Measurements from ENCODE around the gene BRINP2. TPM values are rescaled to one million over a fixed set of nuclear protein-coding genes. Genes with fewer than 3 reads are reported as not detected.

BRINP2 gene
- total and polyA plus RNA-seq, 3 experiments from 2014 or later = not detected

GRCh38 chr1:177278626-177279390 lies 108.0 kb downstream of the BRINP2 start:
- Mint-ChIP-seq H3K27me3 (peaks cover 0 to 2% of the 10 kb centered on the region in 2 donors), H3K4me1 (no peaks in the 10 kb centered on the region), H3K9me3 (peaks cover 0 to 10% (median 2%) of the 10 kb centered on the region in 5 donors), H3K27ac (no peak overlapping the region), H3K36me3 (no peaks in the 10 kb centered on the region), H3K4me3 (no peak overlapping the region)
- ChIA-PET POLR2A (no interaction called here), CTCF (no interaction called here)
- Histone ChIP-seq H3K27ac (ENCODE audit: low read depth, low read length) (no peak overlapping the region), H3K4me1 (ENCODE audit: insufficient read depth, low read length) (no peaks in the 10 kb centered on the region), H3K36me3 (ENCODE audit: insufficient read depth, low read length) (no peaks in the 10 kb centered on the region), H3K27me3 (ENCODE audit: insufficient read depth, low read length, poor library complexity, severe bottlenecking) (no peaks in the 10 kb centered on the region), H3K4me3 (ENCODE audit: low read length) (no peak overlapping the region), H3K9me3 (ENCODE audit: low read length) (no peaks in the 10 kb centered on the region)
- no peak for DNase-seq

- Histone ChIP-seq H3K27me3 (ENCODE audit: insufficient read depth, low read length, poor library complexity, severe bottlenecking) (no peaks in the 10 kb centered on the region), H3K36me3 (ENCODE audit: insufficient read depth, low read length) (no peaks in the 10 kb centered on the region), H3K4me1 (ENCODE audit: insufficient read depth, low read length) (no peaks in the 10 kb centered on the region), H3K4me3 (ENCODE audit: low read length) (no peak overlapping the region), H3K27ac (ENCODE audit: low read depth, low read length) (no peak overlapping the region), H3K9me3 (ENCODE audit: low read length) (no peaks in the 10 kb centered on the region)
- peaks cover 0 to 16% (median 4%) of the 10 kb centered on the region in 5 donors for H3K9me3 Mint-ChIP-seq
- H3K4me1 Mint-ChIP-seq = no peaks in the 10 kb centered on the region
- no peak for DNase-seq
- CTCF ChIA-PET = no interaction called here
- H3K36me3 Mint-ChIP-seq = no peaks in the 10 kb centered on the region
- H3K27ac Mint-ChIP-seq = no peak overlapping the region
- no peak overlapping the region for H3K4me3 Mint-ChIP-seq
- H3K27me3 Mint-ChIP-seq = no peaks in the 10 kb centered on the region
- POLR2A ChIA-PET = no interaction called here
Measured at GRCh38 chr1:177281901-177282300, 111.1 kb downstream of the BRINP2 start.

- no peaks in the 10 kb centered on the region for H3K9me3 ChIP-seq (ENCODE audit: low read length)
- Mint-ChIP-seq H3K4me3 (no peak overlapping the region), H3K36me3 (no peaks in the 10 kb centered on the region), H3K9me3 (peaks cover under 1 to 16% (median 4%) of the 10 kb centered on the region in 5 donors), H3K27ac (peak overlapping the region in 1 of 8 donors; percentile 17), H3K4me1 (no peaks in the 10 kb centered on the region), H3K27me3 (no peaks in the 10 kb centered on the region)
- no peaks in the 10 kb centered on the region for H3K36me3 ChIP-seq (ENCODE audit: insufficient read depth, low read length)
- H3K27ac ChIP-seq (ENCODE audit: low read depth, low read length) = no peak overlapping the region
- no peaks in the 10 kb centered on the region for H3K4me1 ChIP-seq (ENCODE audit: insufficient read depth, low read length)
- ChIA-PET POLR2A (no interaction called here), CTCF (no interaction called here)
- no peak overlapping the region for H3K4me3 ChIP-seq (ENCODE audit: low read length)
- H3K27me3 ChIP-seq (ENCODE audit: insufficient read depth, low read length, poor library complexity, severe bottlenecking) = no peaks in the 10 kb centered on the region
- DNase-seq = no peak
Measured at GRCh38 chr1:177282976-177283375, 112.2 kb downstream of the BRINP2 start.

GRCh38 chr1:177283380-177283779 lies 112.6 kb downstream of the BRINP2 start:
- Mint-ChIP-seq H3K4me1 (no peaks in the 10 kb centered on the region), H3K9me3 (peaks cover 0 to 16% (median 4%) of the 10 kb centered on the region in 5 donors), H3K27ac (peak overlapping the region in 1 of 8 donors; percentile 17), H3K4me3 (no peak overlapping the region), H3K27me3 (no peaks in the 10 kb centered on the region), H3K36me3 (no peaks in the 10 kb centered on the region)
- POLR2A ChIA-PET = no interaction called here
- H3K4me3 ChIP-seq (ENCODE audit: low read length) = no peak overlapping the region
- DNase-seq = no peak
- H3K27me3 ChIP-seq (ENCODE audit: insufficient read depth, low read length, poor library complexity, severe bottlenecking) = no peaks in the 10 kb centered on the region
- CTCF ChIA-PET = no interaction called here
- no peaks in the 10 kb centered on the region for H3K9me3 ChIP-seq (ENCODE audit: low read length)
- no peaks in the 10 kb centered on the region for H3K4me1 ChIP-seq (ENCODE audit: insufficient read depth, low read length)
- no peak overlapping the region for H3K27ac ChIP-seq (ENCODE audit: low read depth, low read length)
- H3K36me3 ChIP-seq (ENCODE audit: insufficient read depth, low read length) = no peaks in the 10 kb centered on the region

- Histone ChIP-seq H3K4me3 (ENCODE audit: low read length) (no peak overlapping the region), H3K4me1 (ENCODE audit: insufficient read depth, low read length) (no peaks in the 10 kb centered on the region), H3K9me3 (ENCODE audit: low read length) (no peaks in the 10 kb centered on the region), H3K27me3 (ENCODE audit: insufficient read depth, low read length, poor library complexity, severe bottlenecking) (no peaks in the 10 kb centered on the region), H3K27ac (ENCODE audit: low read depth, low read length) (no peak overlapping the region), H3K36me3 (ENCODE audit: insufficient read depth, low read length) (no peaks in the 10 kb centered on the region)
- no peak for DNase-seq
- ChIA-PET CTCF (no interaction called here), POLR2A (no interaction called here)
- Mint-ChIP-seq H3K27me3 (no peaks in the 10 kb centered on the region), H3K9me3 (peaks cover 0 to 16% (median 2%) of the 10 kb centered on the region in 5 donors), H3K36me3 (no peaks in the 10 kb centered on the region), H3K4me1 (no peaks in the 10 kb centered on the region), H3K4me3 (no peak overlapping the region), H3K27ac (no peak overlapping the region)
Measured at GRCh38 chr1:177286396-177286795, 115.6 kb downstream of the BRINP2 start.

GRCh38 chr1:177287270-177287669 lies 116.5 kb downstream of the BRINP2 start:
- Mint-ChIP-seq H3K36me3 (no peaks in the 10 kb centered on the region), H3K9me3 (peaks cover 0 to 16% (median 2%) of the 10 kb centered on the region in 5 donors), H3K4me1 (no peaks in the 10 kb centered on the region), H3K4me3 (no peak overlapping the region), H3K27me3 (no peaks in the 10 kb centered on the region), H3K27ac (peak overlapping the region in 1 of 8 donors; percentile 26)
- CTCF ChIA-PET = no interaction called here
- Histone ChIP-seq H3K27ac (ENCODE audit: low read depth, low read length) (no peak overlapping the region), H3K27me3 (ENCODE audit: insufficient read depth, low read length, poor library complexity, severe bottlenecking) (no peaks in the 10 kb centered on the region), H3K4me1 (ENCODE audit: insufficient read depth, low read length) (no peaks in the 10 kb centered on the region), H3K4me3 (ENCODE audit: low read length) (no peak overlapping the region), H3K36me3 (ENCODE audit: insufficient read depth, low read length) (no peaks in the 10 kb centered on the region), H3K9me3 (ENCODE audit: low read length) (no peaks in the 10 kb centered on the region)
- POLR2A ChIA-PET = no interaction called here
- DNase-seq = no peak

- CTCF ChIA-PET = no interaction called here
Measured at GRCh38 chr1:177287994-177288393, 117.2 kb downstream of the BRINP2 start.

GRCh38 chr1:177289532-177289931 lies 118.8 kb downstream of the BRINP2 start:
- Histone ChIP-seq H3K27me3 (ENCODE audit: insufficient read depth, low read length, poor library complexity, severe bottlenecking) (no peaks in the 10 kb centered on the region), H3K9me3 (ENCODE audit: low read length) (no peaks in the 10 kb centered on the region), H3K36me3 (ENCODE audit: insufficient read depth, low read length) (no peaks in the 10 kb centered on the region), H3K4me1 (ENCODE audit: insufficient read depth, low read length) (no peaks in the 10 kb centered on the region), H3K27ac (ENCODE audit: low read depth, low read length) (no peak overlapping the region), H3K4me3 (ENCODE audit: low read length) (no peak overlapping the region)
- Mint-ChIP-seq H3K27me3 (no peaks in the 10 kb centered on the region), H3K36me3 (no peaks in the 10 kb centered on the region), H3K27ac (peak overlapping the region in 1 of 8 donors; percentile 40), H3K4me1 (no peaks in the 10 kb centered on the region), H3K9me3 (peaks cover 0 to 16% (median 2%) of the 10 kb centered on the region in 5 donors), H3K4me3 (no peak overlapping the region)
- no peak for DNase-seq
- ChIA-PET POLR2A (no interaction called here), CTCF (no interaction called here)

More at GRCh38 chr1:177287994-177288393, 117.2 kb downstream of the BRINP2 start:
- H3K27ac Mint-ChIP-seq = no peak overlapping the region
- H3K36me3 Mint-ChIP-seq = no peaks in the 10 kb centered on the region
- Histone ChIP-seq H3K27ac (ENCODE audit: low read depth, low read length) (no peak overlapping the region), H3K4me3 (ENCODE audit: low read length) (no peak overlapping the region), H3K27me3 (ENCODE audit: insufficient read depth, low read length, poor library complexity, severe bottlenecking) (no peaks in the 10 kb centered on the region), H3K4me1 (ENCODE audit: insufficient read depth, low read length) (no peaks in the 10 kb centered on the region), H3K36me3 (ENCODE audit: insufficient read depth, low read length) (no peaks in the 10 kb centered on the region), H3K9me3 (ENCODE audit: low read length) (no peaks in the 10 kb centered on the region)
- no peaks in the 10 kb centered on the region for H3K27me3 Mint-ChIP-seq
- H3K4me3 Mint-ChIP-seq = no peak overlapping the region
- DNase-seq = no peak
- POLR2A ChIA-PET = no interaction called here
- H3K4me1 Mint-ChIP-seq = no peaks in the 10 kb centered on the region
- H3K9me3 Mint-ChIP-seq = peaks cover 0 to 16% (median 2%) of the 10 kb centered on the region in 5 donors
